GM12801 (cell line): ENCODE results near the gene KRTAP27-1.

Source experiments
- CTCF ChIP-seq: IDR thresholded peaks from one replicate; pipeline ENCODE4 v1.5.1; 2011; ENCODE audit warnings: control low read depth; ENCODE audit not compliant: insufficient read length; ENCODE audit errors: extremely low read depth

Gene KRTAP27-1

DNA sequence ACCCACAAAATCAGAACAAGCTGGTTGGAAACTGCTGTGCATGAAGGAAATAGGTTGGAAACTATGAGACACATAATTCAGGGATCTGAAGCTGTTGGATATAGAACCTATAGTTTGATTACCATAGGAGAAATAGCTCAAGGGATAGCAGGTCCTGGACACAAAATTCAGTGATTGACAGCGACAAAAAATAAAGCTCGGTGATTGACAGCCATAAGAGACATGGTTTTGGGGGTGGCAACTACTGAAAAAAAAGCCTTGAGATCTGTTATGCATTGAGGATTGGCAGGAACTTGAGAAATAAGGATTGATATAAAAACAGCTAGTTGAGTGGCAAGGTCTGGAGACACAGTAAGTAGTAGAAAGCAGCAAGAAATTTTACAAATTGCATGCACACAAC is 48.3 kb downstream of the KRTAP27-1 start, which contains the start of gene KRTAP25-1:
Gene KRTAP25-1 (minus strand): TSS at position 300 of the 400 bp plus-strand sequence. CDS start 24 bp downstream, at position 276.
- TF ChIP-seq CTCF = no peak
